Measurements from ENCODE around the gene RIMKLA. TPM values are rescaled to one million over a fixed set of nuclear protein-coding genes. Genes with fewer than 3 reads are reported as not detected.

The RIMKLA gene
- total and polyA plus RNA-seq, 10 of the 15 experiments (the other 5 are each of a cell fraction or from before 2014, with no cell fraction given): 0.01 to 0.52 (median 0.08) TPM

DNA sequence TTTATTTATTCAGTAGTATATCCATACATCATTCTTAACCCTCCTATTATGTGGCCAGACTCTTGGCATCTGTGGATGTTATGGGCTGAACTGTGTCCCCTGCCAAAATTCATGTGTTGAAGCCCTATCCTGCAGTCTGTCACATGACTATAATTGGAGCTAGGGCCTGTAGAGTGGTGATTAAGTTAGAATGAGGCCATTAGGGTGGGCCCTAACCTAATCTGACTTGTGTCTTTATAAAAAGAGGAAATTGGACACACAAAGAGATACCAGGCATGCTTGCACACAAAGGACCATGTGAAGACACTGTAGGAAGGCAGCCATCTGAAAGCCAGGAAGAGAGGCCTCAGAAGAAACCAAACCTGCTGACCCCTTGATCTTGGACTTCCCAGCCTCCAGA is 68.7 kb downstream of the RIMKLA start:
- intact Hi-C loops (cut with micrococcal nuclease; ENCODE audit: unreplicated experiment): no loop called here
- Histone ChIP-seq H2AFZ (ENCODE audit: control insufficient read depth, low read depth, low read length) (no peak overlapping the region), H3K9ac (ENCODE audit: control insufficient read depth, insufficient read depth, low read length) (no peak overlapping the region), H3K27me3 (replicated peaks in 1 of 2; ENCODE audit: control insufficient read depth in 2 of 2, insufficient read depth in 2 of 2, low read length in 1 of 2) (no peaks in the 10 kb centered on the region), H3K4me3 (no peak overlapping the region), H3K36me3 (ENCODE audit: control insufficient read depth in 2 of 2, insufficient read depth in 2 of 2, low read length in 1 of 2) (no peaks in the 10 kb centered on the region), H3K4me2 (ENCODE audit: control insufficient read depth, insufficient read depth) (no peak overlapping the region), H3K27ac (ENCODE audit: control insufficient read depth, insufficient read depth) (no peak overlapping the region), H4K20me1 (ENCODE audit: control insufficient read depth, insufficient read depth) (no peaks in the 10 kb centered on the region), H3K9me3 (replicated peaks; ENCODE audit: control insufficient read depth, insufficient read depth, low read length) (no peaks in the 10 kb centered on the region), H3K4me1 (ENCODE audit: control insufficient read depth, insufficient read depth, low read length) (no peaks in the 10 kb centered on the region), H3K79me2 (ENCODE audit: control insufficient read depth, insufficient read depth, low read length) (no peaks in the 10 kb centered on the region)
- RAD21 ChIA-PET (ENCODE audit: unreplicated experiment): no interaction called here
- TF ChIP-seq CHD1 (IDR thresholded peaks at IDR 0.05; ENCODE audit: low read depth, low read length): no peak
- no peak for TF ChIP-seq ZBED1 (IDR thresholded peaks at IDR 0.05; ENCODE audit: borderline replicate concordance)
- no peak for TF ChIP-seq TARDBP (IDR thresholded peaks at IDR 0.05; ENCODE audit: borderline replicate concordance)
- no peak for TF ChIP-seq MXI1 (IDR thresholded peaks at IDR 0.05; ENCODE audit: low read depth, low read length)
- TF ChIP-seq POLR2AphosphoS5 (IDR thresholded peaks at IDR 0.05; ENCODE audit: low read length): no peak
- TF ChIP-seq, protein P1, sequence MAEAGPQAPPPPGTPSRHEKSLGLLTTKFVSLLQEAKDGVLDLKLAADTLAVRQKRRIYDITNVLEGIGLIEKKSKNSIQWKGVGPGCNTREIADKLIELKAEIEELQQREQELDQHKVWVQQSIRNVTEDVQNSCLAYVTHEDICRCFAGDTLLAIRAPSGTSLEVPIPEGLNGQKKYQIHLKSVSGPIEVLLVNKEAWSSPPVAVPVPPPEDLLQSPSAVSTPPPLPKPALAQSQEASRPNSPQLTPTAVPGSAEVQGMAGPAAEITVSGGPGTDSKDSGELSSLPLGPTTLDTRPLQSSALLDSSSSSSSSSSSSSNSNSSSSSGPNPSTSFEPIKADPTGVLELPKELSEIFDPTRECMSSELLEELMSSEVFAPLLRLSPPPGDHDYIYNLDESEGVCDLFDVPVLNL (IDR thresholded peaks at IDR 0.05; ENCODE audit: low read depth, low read length): no peak
- POLR2A ChIA-PET: interaction anchor here (0.8 kb wide), 1 partner anchor 90 kb away, joined by 5 read pairs; no protein-coding TSS in a partner anchor
- CTCF ChIA-PET: interaction anchor here (1.6 kb wide), 1 partner anchor 14 kb away, joined by 3 read pairs; no protein-coding TSS in a partner anchor
- SMC1A ChIA-PET (ENCODE audit: uncharacterized antibody, unreplicated experiment): no interaction called here
- no peak for ATAC-seq
- DNase-seq (ENCODE audit: low read depth, low spot score): no peak
- no peak for FAIRE-seq
- in situ Hi-C loops (cut with MboI): no loop called here
- BruUV-seq (replicated peaks): no TSS peak

DNA sequence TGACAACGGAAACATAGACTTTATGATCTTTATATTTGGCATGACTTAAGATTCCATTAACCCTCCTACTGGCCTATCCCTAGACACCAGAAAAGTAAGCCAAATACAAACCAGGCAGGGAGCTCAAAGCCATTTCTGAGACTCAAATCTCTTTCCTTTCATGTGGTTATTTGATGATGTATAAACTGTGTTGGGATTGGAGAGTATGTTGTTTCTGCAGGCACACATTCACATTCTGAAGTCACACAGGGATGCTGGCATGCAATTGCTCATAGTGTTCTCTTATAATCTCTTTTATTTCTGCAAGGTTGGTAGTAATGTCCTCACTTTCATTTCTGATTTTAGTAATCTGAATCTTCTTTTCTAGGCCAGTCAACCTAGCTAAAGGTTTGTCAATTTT is 69.5 kb downstream of the RIMKLA start:
- ChIA-PET CTCF (interaction anchor here (1.6 kb wide), 1 partner anchor 14 kb away, joined by 3 read pairs; no protein-coding TSS in a partner anchor), RAD21 (ENCODE audit: unreplicated experiment) (no interaction called here), SMC1A (ENCODE audit: uncharacterized antibody, unreplicated experiment) (interaction anchor here (0.6 kb wide), 1 partner anchor 18 kb away, joined by 4 read pairs; no protein-coding TSS in a partner anchor), POLR2A (interaction anchor here (0.8 kb wide), 1 partner anchor 91 kb away, joined by 5 read pairs; no protein-coding TSS in a partner anchor)
- BruUV-seq (replicated peaks): no TSS peak
- no peaks in the 10 kb centered on the region; the same call in 1 of the 2 replicates for H3K4me1 ChIP-seq (ENCODE audit: control insufficient read depth, insufficient read depth, low read length)
- peak; percentile 55; the same call in 1 of the 2 replicates for TF ChIP-seq TCF7 (IDR thresholded peaks at IDR 0.05; ENCODE audit: borderline replicate concordance)
- peak; percentile 30; the same call in 1 of the 2 replicates for TF ChIP-seq JUNB (IDR thresholded peaks at IDR 0.05)
- TF ChIP-seq, protein P2, sequence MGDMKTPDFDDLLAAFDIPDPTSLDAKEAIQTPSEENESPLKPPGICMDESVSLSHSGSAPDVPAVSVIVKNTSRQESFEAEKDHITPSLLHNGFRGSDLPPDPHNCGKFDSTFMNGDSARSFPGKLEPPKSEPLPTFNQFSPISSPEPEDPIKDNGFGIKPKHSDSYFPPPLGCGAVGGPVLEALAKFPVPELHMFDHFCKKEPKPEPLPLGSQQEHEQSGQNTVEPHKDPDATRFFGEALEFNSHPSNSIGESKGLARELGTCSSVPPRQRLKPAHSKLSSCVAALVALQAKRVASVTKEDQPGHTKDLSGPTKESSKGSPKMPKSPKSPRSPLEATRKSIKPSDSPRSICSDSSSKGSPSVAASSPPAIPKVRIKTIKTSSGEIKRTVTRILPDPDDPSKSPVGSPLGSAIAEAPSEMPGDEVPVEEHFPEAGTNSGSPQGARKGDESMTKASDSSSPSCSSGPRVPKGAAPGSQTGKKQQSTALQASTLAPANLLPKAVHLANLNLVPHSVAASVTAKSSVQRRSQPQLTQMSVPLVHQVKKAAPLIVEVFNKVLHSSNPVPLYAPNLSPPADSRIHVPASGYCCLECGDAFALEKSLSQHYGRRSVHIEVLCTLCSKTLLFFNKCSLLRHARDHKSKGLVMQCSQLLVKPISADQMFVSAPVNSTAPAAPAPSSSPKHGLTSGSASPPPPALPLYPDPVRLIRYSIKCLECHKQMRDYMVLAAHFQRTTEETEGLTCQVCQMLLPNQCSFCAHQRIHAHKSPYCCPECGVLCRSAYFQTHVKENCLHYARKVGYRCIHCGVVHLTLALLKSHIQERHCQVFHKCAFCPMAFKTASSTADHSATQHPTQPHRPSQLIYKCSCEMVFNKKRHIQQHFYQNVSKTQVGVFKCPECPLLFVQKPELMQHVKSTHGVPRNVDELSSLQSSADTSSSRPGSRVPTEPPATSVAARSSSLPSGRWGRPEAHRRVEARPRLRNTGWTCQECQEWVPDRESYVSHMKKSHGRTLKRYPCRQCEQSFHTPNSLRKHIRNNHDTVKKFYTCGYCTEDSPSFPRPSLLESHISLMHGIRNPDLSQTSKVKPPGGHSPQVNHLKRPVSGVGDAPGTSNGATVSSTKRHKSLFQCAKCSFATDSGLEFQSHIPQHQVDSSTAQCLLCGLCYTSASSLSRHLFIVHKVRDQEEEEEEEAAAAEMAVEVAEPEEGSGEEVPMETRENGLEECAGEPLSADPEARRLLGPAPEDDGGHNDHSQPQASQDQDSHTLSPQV (IDR thresholded peaks at IDR 0.05): no peak
- TF ChIP-seq CREB1 (IDR thresholded peaks at IDR 0.05; ENCODE audit: low read depth): 0 out of 2 replicates have a peak, but pooled peaks have one; percentile 40
- TF ChIP-seq RUNX3 (IDR thresholded peaks at IDR 0.05; ENCODE audit: low read length): peak; percentile 34; the same call in 1 of the 2 replicates
- no peak for TF ChIP-seq SMARCA5 (IDR thresholded peaks at IDR 0.05)
- no peak overlapping the region for H3K9ac ChIP-seq (ENCODE audit: control insufficient read depth, insufficient read depth, low read length)
- H3K36me3 ChIP-seq (ENCODE audit: control insufficient read depth in 2 of 2, insufficient read depth in 2 of 2, low read length in 1 of 2): no peaks in the 10 kb centered on the region
- in situ Hi-C loops (cut with MboI): no loop called here
- H3K4me2 ChIP-seq (ENCODE audit: control insufficient read depth, insufficient read depth): no peak overlapping the region
- no peak overlapping the region for H2AFZ ChIP-seq (ENCODE audit: control insufficient read depth, low read depth, low read length)
- FAIRE-seq: no peak
- no peak overlapping the region for H3K27ac ChIP-seq (ENCODE audit: control insufficient read depth, insufficient read depth)
- DNase-seq (ENCODE audit: low read depth, low spot score): no peak
- no peaks in the 10 kb centered on the region for H3K27me3 ChIP-seq (replicated peaks in 1 of 2; ENCODE audit: control insufficient read depth in 2 of 2, insufficient read depth in 2 of 2, low read length in 1 of 2)
- H3K79me2 ChIP-seq (ENCODE audit: control insufficient read depth, insufficient read depth, low read length): no peaks in the 10 kb centered on the region
- no peaks in the 10 kb centered on the region for H4K20me1 ChIP-seq (ENCODE audit: control insufficient read depth, insufficient read depth)
- no peaks in the 10 kb centered on the region for H3K9me3 ChIP-seq (replicated peaks; ENCODE audit: control insufficient read depth, insufficient read depth, low read length)
- WGBS (ENCODE audit: insufficient coverage, insufficient replicate concordance, low lambda C conversion rate, missing lambda C conversion rate): 91% methylated on average over 1 of the region's 1 CpG
- intact Hi-C loops (cut with micrococcal nuclease; ENCODE audit: unreplicated experiment): no loop called here
- ATAC-seq: no peak
- no peak overlapping the region for H3K4me3 ChIP-seq

Data from GM12878 (cell line).